DOHH2 (cell line): ENCODE measurements around the gene PITX3.

ENCODE experiments used
- EZH2phosphoT487 ChIP-seq: fragments of 200-600 bp; sonication (generic); IDR thresholded peaks from 2 replicates; pipeline ENCODE4 v1.6.1; 2017; ENCODE audit warnings: borderline replicate concordance, mild to moderate bottlenecking, antibody characterized with exemption, low read length, moderate library complexity, mixed read lengths
- TF ChIP-seq, protein P1 (sequence below): fragments of 200-600 bp; sonication (generic); IDR thresholded peaks from one replicate; pipeline ENCODE4 v1.5.1; 2014; ENCODE audit warnings: antibody characterized with exemption, mild to moderate bottlenecking, low read depth, low read length; ENCODE audit not compliant: poor library complexity, severe bottlenecking

DNA sequence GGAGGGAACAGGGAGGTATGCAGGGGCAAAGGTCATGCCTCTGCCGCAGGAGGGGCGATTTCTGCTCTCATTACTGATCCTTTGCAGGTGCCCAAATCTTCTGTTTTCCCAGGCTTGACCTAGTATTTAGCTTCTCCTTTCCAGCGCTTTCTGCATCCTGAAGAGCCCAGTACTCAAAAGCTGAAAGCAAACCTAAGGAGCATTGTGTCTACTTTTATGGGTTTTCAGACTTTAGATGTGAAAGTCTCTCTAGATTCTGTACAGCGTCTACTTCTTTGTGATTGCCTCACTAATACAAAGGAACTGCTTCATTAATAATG is 4.6 kb upstream of the PITX3 start:
- TF ChIP-seq, protein P1, sequence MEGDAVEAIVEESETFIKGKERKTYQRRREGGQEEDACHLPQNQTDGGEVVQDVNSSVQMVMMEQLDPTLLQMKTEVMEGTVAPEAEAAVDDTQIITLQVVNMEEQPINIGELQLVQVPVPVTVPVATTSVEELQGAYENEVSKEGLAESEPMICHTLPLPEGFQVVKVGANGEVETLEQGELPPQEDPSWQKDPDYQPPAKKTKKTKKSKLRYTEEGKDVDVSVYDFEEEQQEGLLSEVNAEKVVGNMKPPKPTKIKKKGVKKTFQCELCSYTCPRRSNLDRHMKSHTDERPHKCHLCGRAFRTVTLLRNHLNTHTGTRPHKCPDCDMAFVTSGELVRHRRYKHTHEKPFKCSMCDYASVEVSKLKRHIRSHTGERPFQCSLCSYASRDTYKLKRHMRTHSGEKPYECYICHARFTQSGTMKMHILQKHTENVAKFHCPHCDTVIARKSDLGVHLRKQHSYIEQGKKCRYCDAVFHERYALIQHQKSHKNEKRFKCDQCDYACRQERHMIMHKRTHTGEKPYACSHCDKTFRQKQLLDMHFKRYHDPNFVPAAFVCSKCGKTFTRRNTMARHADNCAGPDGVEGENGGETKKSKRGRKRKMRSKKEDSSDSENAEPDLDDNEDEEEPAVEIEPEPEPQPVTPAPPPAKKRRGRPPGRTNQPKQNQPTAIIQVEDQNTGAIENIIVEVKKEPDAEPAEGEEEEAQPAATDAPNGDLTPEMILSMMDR: no peak
- no peak for TF ChIP-seq EZH2phosphoT487
